Naive thymus-derived CD8-positive, alpha-beta T cell (primary cell): ENCODE measurements around the gene TBC1D22A. TPM values are rescaled to one million over a fixed set of nuclear protein-coding genes. Genes with fewer than 3 reads are reported as not detected.

Experiments used
- ATAC-seq, 2 donors: fragments of 150-1000 bp; cut with Tn5 transposase in 1 of 2; sonication (Bioruptor Pico), chemical (Tn5 transposase) in 1 of 2; 1 replicate in 1 of 2; 2 replicates in 1 of 2; pipeline ENCODE4 v1.10.0; 2021; ENCODE audit warnings: mild to moderate bottlenecking in 2 of 2, moderate library complexity in 2 of 2
- POLR2A ChIA-PET: fragments of 350-600 bp; sonication (Branson Sonifier 250); formaldehyde crosslinking; loops from one replicate; lab custom pipeline; 2021; ENCODE audit warnings: antibody characterized with exemption; lab: Charles Lee
- DNase-seq, 10 donors: peaks; one replicate each; pipeline versions ENCODE4 v3.0.0 to v3.0.0-alpha.2; 2020 to 2022
- H3K27ac Mint-ChIP-seq, 10 donors: one replicate each; pipeline ENCODE4 v1.8.0; 2020 to 2022; ENCODE audit warnings: mild to moderate bottlenecking in 10 of 10, mixed read lengths in 10 of 10, moderate library complexity in 4 of 10, inconsistent platforms in 1 of 10
- H3K27me3 Mint-ChIP-seq, 5 donors: one replicate each; pipeline ENCODE4 v1.8.0; 2021 to 2022; ENCODE audit warnings: mixed read lengths in 5 of 5
- H3K36me3 Mint-ChIP-seq, 3 donors: one replicate each; pipeline ENCODE4 v1.8.0; 2020 to 2022; ENCODE audit warnings: mixed read lengths in 3 of 3, mild to moderate bottlenecking in 2 of 3, inconsistent platforms in 1 of 3
- H3K4me1 Mint-ChIP-seq, 4 donors: one replicate each; pipeline ENCODE4 v1.8.0; 2021 to 2022; ENCODE audit warnings: mixed read lengths in 4 of 4
- H3K4me3 Mint-ChIP-seq, 10 donors: one replicate each; pipeline ENCODE4 v1.8.0; 2020 to 2022; ENCODE audit warnings: mild to moderate bottlenecking in 10 of 10, mixed read lengths in 10 of 10, moderate library complexity in 6 of 10, inconsistent platforms in 1 of 10
- H3K9me3 Mint-ChIP-seq, 9 donors: one replicate each; pipeline ENCODE4 v1.8.0; 2020 to 2022; ENCODE audit warnings: mixed read lengths in 9 of 9, mild to moderate bottlenecking in 3 of 9, inconsistent platforms in 1 of 9, moderate library complexity in 1 of 9
- polyA plus RNA-seq, 3 donors: library from polyadenylated mRNA; unstranded; fragments of 300-500 nt; fragmentation: Illumina TruSeq; gene quantifications; one replicate each; pipeline ENCODE4 v1.2.3, GENCODE V29; 2021
- total RNA-seq, 8 experiments: library from RNA in 2 of 8; stranded (reverse) in 2 of 8; gene quantifications; one replicate each; pipeline ENCODE4 v1.2.3 and lab custom pipeline; 2021 to 2026

TBC1D22A gene
- total and polyA plus RNA-seq, 5 experiments from 2014 or later, result 23.0 to 57.2 (median 24.6) TPM

DNA sequence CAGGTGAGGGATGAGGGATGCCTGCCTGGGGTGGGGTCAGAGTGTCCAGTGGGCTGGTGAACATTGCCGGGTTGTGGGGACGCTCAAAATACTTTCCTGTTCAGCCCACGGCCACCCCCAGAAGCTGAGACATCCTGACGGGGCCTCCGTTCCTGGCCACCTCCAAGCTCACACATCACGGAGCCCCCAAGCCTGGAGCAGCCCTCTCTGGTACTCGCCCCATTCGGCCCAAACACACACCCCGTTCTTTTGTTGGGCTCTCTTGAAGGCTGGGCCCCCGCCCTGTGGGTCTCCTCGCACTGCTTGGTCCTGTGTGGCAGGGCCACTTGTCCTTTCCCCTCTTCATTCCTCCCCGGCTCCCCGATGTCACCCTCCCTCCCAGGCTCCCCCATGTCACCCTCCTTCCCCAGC lies 442.6 kb downstream of the TBC1D22A start:
- peaks cover 0 to 16% (median 0%) of the 10 kb centered on the region in 5 donors for H3K27me3 Mint-ChIP-seq
- no peak overlapping the region for H3K4me3 Mint-ChIP-seq

DNA sequence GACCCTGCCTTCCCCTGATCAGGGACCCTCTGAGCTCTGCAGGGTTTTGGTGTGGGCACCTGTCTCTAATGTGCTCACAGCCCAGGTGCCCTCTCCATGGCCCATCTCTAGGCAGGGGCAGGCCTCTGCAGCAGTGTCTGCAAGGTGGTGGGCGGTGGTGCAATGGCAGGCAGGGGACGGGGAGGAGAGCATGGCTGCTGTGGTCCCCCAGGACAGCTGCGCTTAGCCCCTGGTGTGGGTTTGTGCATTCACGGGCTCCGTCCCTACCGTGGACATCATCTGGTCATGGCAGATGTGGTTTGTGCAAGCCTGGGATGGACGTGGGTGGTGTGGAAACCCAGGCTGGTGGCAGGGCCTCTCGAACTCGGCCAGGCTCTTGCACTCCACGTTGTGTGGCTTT lies 443.1 kb downstream of the TBC1D22A start:
- ATAC-seq, result no peak
- Mint-ChIP-seq H3K36me3 (no peaks in the 10 kb centered on the region), H3K27me3 (peaks cover 0 to 14% (median 0%) of the 10 kb centered on the region in 5 donors), H3K27ac (no peak overlapping the region), H3K9me3 (no peaks in the 10 kb centered on the region), H3K4me1 (no peaks in the 10 kb centered on the region), H3K4me3 (no peak overlapping the region)
- POLR2A ChIA-PET, result no interaction called here
- peak in 1 of 10 donors; percentile 14 for DNase-seq

More for the DNA sequence above, 442.6 kb downstream of the TBC1D22A start:
- ATAC-seq (no peak), DNase-seq (no peak)
- Mint-ChIP-seq H3K27ac (no peak overlapping the region), H3K9me3 (no peaks in the 10 kb centered on the region), H3K36me3 (no peaks in the 10 kb centered on the region), H3K4me1 (no peaks in the 10 kb centered on the region)
- POLR2A ChIA-PET, result no interaction called here

DNA sequence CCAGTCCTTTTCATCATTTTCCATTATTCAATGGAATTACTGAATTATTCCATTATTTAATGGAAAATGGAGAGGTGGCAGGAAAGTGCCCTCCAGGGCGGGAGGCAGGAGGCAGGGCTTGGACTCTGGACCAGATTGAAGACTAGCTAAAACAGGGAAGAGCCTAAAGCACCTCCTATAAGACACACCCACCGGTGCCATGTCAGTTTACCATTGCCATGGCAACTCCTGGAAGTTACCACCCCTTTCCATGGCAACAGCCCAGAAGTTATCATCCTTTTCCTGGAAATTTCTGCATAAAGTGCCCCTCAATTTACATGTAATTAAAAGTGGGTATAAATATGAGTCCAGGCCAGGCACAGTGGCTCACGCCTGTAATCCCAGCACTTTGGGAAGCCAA lies 443.7 kb downstream of the TBC1D22A start:
- DNase-seq, result no peak
- Mint-ChIP-seq H3K4me1 (no peaks in the 10 kb centered on the region), H3K27me3 (peaks cover 0 to 13% (median 0%) of the 10 kb centered on the region in 5 donors), H3K36me3 (no peaks in the 10 kb centered on the region), H3K9me3 (no peaks in the 10 kb centered on the region), H3K27ac (peak overlapping the region in 1 of 10 donors; percentile 48), H3K4me3 (no peak overlapping the region)
- POLR2A ChIA-PET, result no interaction called here
- ATAC-seq, result no peak

DNA sequence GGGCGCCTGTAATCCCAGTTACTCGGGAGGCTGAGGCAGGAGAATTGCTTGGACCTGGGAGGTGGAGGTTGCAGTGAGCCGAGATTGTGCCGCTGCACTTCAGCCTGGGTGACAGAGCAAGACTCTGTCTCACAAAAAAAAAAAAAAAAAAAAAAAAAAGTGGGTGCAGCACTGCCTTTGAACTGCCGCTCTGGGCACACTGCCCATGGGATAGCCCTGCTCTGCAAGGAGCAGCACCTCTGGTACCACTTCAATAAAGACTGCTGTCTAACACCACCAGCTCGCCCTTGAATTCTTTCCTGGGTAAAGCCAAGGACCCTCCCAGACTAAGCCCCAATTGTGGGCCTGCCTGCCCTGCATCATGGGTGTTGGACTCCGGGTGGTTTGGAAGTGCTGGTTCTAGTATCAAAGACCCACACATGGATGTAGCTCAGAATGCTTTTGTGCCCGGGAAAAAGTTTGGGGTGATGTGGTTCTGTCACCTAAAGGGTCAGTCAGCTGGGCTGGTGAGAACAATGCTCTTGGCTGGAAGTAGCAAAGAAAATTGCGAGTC lies 444.3 kb downstream of the TBC1D22A start:
- peaks cover 0 to 13% (median 0%) of the 10 kb centered on the region in 5 donors for H3K27me3 Mint-ChIP-seq
- no peak overlapping the region for H3K4me3 Mint-ChIP-seq
- H3K36me3 Mint-ChIP-seq, result no peaks in the 10 kb centered on the region
- no peak for ATAC-seq
- DNase-seq, result no peak
- H3K9me3 Mint-ChIP-seq, result no peaks in the 10 kb centered on the region
- H3K4me1 Mint-ChIP-seq, result no peaks in the 10 kb centered on the region
- H3K27ac Mint-ChIP-seq, result no peak overlapping the region
- POLR2A ChIA-PET, result no interaction called here

DNA sequence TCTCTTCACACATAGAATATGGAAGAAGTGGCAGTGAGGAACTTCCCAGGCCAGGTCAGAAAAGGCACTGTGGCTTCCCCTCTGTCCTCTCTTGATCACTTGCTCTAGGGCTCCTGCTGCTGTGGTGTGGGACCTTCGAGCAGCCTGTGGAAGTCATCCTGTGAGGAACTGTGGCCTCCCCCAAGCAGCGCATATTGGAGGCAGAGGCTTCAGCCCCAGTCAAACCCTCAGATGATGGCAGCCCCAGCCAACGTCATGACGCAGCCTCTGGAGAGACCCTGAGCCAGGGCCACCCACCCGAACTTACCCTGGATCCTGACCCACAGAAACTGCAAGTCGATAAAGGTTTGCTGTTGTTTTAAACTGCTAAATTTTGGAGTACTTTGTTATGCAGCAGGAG lies 444.9 kb downstream of the TBC1D22A start:
- ATAC-seq (no peak), DNase-seq (peak in 1 of 10 donors; percentile 11)
- no peaks in the 10 kb centered on the region for H3K4me1 Mint-ChIP-seq
- peaks cover 0 to 13% (median 0%) of the 10 kb centered on the region in 5 donors for H3K27me3 Mint-ChIP-seq
- POLR2A ChIA-PET, result no interaction called here
- H3K9me3 Mint-ChIP-seq, result no peaks in the 10 kb centered on the region
- no peaks in the 10 kb centered on the region for H3K36me3 Mint-ChIP-seq
- H3K4me3 Mint-ChIP-seq, result no peak overlapping the region
- no peak overlapping the region for H3K27ac Mint-ChIP-seq

DNA sequence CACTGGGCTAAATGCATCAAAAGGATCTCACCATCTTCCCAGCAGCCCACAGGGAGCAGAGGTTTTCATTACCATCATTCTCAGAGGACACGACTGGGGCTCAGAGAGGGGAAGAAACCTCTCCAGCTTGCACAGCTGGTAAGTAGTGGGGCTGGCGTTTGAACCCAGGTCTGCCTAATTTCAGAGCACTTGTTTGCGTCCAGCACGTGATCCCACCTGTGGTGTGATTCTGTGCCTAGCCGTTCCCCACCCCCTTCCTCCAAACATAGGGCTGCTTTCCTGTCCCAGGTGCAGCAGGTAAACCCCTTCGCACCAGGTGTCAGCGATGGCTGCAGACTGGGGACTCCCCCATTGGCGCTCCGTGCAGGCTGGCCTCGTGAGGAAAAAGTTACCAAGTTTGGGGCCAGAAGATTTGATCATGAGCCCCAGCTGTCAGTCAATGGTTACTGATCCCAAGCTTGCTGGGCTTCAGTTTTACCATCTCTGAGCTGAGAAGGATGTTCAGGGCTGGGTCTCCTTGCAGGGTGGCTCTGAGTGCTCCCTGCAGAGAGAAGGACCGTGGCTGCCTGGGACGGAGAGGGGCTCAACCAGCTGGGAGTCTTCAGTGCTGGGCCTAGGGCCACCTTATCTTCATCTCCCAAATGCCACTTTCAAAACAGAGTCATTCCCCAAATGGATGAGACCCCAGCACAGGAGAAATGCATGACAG lies 445.6 kb downstream of the TBC1D22A start:
- no peak for ATAC-seq
- no peaks in the 10 kb centered on the region for H3K4me1 Mint-ChIP-seq
- H3K36me3 Mint-ChIP-seq, result no peaks in the 10 kb centered on the region
- H3K9me3 Mint-ChIP-seq, result no peaks in the 10 kb centered on the region
- no peak overlapping the region for H3K4me3 Mint-ChIP-seq
- DNase-seq, result no peak
- no peak overlapping the region for H3K27ac Mint-ChIP-seq
- peaks cover 0 to 13% (median 0%) of the 10 kb centered on the region in 5 donors for H3K27me3 Mint-ChIP-seq
- POLR2A ChIA-PET, result no interaction called here

DNA sequence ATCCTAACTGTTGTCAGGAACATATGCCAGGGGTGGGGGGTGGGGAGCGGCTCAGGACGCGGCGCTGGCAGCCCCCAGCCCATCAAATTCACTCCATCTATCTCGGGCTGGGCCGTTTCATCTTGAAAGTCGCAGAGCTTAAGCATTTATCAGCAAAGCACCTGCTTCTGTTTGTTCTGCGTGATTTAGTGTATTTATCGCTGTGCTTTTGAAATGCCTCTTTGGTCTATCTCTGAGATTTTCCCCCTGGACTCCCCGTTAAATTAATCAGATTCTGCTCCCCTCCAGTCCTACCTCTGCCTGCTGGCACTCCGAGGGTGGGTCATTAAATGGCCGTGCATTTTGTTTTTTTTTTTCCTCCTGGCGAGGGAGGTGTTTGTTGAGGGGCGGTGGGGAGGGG lies 446.2 kb downstream of the TBC1D22A start:
- peaks cover 0 to 13% (median 0%) of the 10 kb centered on the region in 5 donors for H3K27me3 Mint-ChIP-seq
- H3K27ac Mint-ChIP-seq, result no peak overlapping the region
- no peak for ATAC-seq
- DNase-seq, result no peak
- H3K9me3 Mint-ChIP-seq, result no peaks in the 10 kb centered on the region
- POLR2A ChIA-PET, result no interaction called here
- H3K4me1 Mint-ChIP-seq, result peaks cover 0 to 6% (median 3%) of the 10 kb centered on the region in 4 donors
- no peaks in the 10 kb centered on the region for H3K36me3 Mint-ChIP-seq
- H3K4me3 Mint-ChIP-seq, result no peak overlapping the region

DNA sequence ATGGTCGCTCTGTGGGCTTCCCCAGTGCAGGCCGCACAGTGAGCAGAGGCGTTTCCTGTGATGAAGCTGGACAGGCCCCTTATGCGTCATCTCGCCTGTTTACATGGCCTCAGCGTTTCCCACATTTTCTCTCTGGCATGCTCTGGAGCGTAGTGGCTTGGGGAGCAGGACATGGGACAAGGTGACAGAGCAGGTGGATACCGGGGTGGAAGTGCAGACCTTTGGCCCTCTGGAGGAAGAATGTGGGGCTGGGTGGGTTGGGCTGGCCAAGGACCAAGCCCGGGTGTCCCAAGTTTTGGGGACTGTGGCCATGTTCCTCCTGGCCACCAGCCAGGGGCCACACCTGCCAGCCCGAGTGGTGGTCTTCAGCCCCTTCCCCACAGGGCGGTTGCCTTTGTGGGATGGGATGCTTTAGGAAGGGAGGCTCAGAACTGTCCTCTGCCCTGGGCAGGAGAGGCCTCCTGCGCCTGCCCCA lies 446.6 kb downstream of the TBC1D22A start:
- Mint-ChIP-seq H3K27ac (no peak overlapping the region), H3K4me3 (no peak overlapping the region), H3K9me3 (no peaks in the 10 kb centered on the region), H3K27me3 (peaks cover 0 to 11% (median 0%) of the 10 kb centered on the region in 5 donors), H3K36me3 (no peaks in the 10 kb centered on the region), H3K4me1 (peaks cover 0 to 7% (median 4%) of the 10 kb centered on the region in 4 donors)
- ATAC-seq, result no peak
- POLR2A ChIA-PET, result no interaction called here
- peak in 1 of 10 donors; percentile 15 for DNase-seq

DNA sequence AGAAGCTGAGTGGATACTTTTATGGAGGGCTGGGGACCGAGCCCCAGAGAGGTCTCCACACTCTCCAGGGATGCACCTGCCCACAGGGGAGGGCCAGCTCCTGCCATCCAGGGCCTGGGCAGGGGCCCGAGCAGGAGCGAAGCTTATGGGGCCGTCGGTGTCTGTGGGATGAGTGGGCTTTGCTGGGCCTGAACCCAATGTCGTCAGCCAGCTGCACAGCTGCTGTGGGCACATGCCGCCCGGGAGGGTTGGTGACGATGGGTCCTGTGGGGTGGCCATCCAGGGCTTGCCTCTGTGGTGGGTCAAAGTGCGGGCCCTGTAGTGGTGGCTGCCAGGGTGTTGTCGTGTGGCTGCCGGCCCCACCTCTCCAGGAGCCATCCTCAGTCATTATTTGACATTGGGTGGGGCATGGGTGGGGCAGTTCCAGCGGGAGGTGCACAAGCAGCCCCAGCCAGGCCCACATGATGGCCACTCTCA lies 447.1 kb downstream of the TBC1D22A start:
- no peaks in the 10 kb centered on the region for H3K36me3 Mint-ChIP-seq
- H3K27me3 Mint-ChIP-seq, result peaks cover 0 to 6% (median 0%) of the 10 kb centered on the region in 5 donors
- H3K9me3 Mint-ChIP-seq, result no peaks in the 10 kb centered on the region
- no peak for ATAC-seq
- POLR2A ChIA-PET, result no interaction called here
- peak in 1 of 10 donors; percentile 14 for DNase-seq
- H3K4me3 Mint-ChIP-seq, result no peak overlapping the region
- H3K27ac Mint-ChIP-seq, result no peak overlapping the region
- peaks cover 0 to 7% (median 4%) of the 10 kb centered on the region in 4 donors for H3K4me1 Mint-ChIP-seq

DNA sequence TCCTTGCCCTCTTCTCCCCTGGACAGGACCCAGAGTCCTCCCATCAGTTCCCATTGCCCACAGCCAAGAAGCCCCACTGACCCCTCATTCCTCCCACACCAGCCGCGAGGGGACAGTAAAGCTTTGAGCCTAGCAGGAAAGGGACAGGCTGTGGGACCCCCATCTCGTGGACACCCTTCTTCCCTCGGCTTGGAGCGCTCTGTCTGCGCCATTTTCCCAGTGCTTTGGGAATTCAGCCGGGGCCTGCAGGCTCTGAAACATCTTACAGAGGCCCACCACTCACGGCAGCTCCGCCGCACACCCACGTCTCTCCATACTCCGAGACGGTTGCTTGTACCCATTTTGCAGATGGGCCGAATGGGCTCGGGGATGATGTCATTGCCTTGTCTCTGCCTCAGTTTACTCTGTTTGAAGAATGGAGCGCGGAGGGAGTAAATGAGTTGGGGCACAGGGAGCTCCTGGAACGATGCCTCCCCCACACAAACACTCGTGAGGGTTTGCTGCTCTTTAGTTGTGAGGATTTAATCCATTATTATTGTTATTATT lies 447.7 kb downstream of the TBC1D22A start:
- no peak for ATAC-seq
- Mint-ChIP-seq H3K4me1 (peaks cover 0 to 7% (median 4%) of the 10 kb centered on the region in 4 donors), H3K4me3 (no peak overlapping the region)

DNA sequence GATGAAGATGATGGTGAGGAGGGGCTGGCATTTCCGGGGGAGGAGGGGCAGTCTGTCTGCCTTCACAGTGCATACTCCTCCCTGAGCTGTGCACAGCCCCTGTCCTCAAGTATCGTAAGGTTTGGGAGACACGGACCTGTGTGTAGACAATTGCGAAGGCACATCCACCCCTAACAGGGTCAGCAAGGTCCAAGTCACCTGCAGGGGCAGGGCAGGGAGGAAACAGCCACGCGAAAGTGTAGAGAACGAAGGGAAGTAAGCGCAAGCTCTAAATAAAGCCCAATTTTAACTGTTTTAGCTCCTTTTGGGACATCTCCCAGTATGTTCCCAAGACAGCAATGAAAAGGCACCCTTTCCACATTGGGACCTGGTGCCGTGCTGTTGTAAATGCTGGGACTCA lies 448.2 kb downstream of the TBC1D22A start:
- Mint-ChIP-seq H3K4me1 (peaks cover 0 to 7% (median 4%) of the 10 kb centered on the region in 4 donors), H3K9me3 (no peaks in the 10 kb centered on the region), H3K4me3 (no peak overlapping the region), H3K27me3 (no peaks in the 10 kb centered on the region), H3K36me3 (no peaks in the 10 kb centered on the region), H3K27ac (peak overlapping the region in 1 of 10 donors; percentile 72)
- no peak for ATAC-seq
- peak in 3 of 10 donors; percentile 15 to 34 (median 21) for DNase-seq
- POLR2A ChIA-PET, result no interaction called here

More for the DNA sequence above, 447.7 kb downstream of the TBC1D22A start:
- Mint-ChIP-seq H3K27me3 (no peaks in the 10 kb centered on the region), H3K36me3 (no peaks in the 10 kb centered on the region), H3K27ac (peak overlapping the region in 1 of 10 donors; percentile 72), H3K9me3 (no peaks in the 10 kb centered on the region)
- POLR2A ChIA-PET, result no interaction called here
- DNase-seq, result peak in 1 of 10 donors; percentile 14

DNA sequence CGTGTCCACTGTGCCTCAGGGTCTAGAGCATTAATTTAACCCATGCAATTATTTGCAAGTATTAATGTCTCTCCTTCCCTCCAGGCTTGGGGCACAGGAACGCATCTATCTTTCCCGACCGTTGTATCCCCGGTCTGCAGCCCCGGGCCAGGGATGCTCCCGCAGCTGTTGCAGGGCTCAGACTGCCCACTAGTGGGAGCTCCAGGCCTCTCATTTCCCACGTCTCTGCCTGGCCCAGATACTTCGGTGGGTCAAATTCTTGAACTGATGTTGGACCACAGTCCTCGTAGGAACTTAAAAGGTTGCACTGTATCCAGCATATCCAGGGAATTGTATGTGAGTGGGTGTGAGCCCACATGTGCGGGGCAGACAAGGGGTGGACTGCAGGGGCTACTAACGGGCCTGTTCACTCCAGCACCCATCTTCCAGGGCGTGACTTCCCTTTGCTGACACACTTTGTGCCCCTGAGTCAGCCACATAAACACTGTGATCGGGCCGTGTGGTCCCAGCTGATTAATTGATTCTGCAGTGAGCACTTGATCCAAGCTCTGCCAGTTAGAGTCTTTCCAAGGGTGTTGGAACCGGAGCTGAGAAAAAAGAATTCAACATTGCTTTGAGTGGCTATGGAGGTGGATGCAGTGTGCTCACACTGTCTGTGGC lies 451.3 kb downstream of the TBC1D22A start:
- Mint-ChIP-seq H3K9me3 (no peaks in the 10 kb centered on the region), H3K27me3 (peaks cover 0 to 2% (median 0%) of the 10 kb centered on the region in 5 donors), H3K4me1 (peaks cover 0 to 7% (median 4%) of the 10 kb centered on the region in 4 donors), H3K36me3 (no peaks in the 10 kb centered on the region), H3K27ac (peak overlapping the region in 4 of 10 donors; percentile 37 to 80 (median 54)), H3K4me3 (no peak overlapping the region)
- POLR2A ChIA-PET, result no interaction called here
- ATAC-seq, result peak; percentile 50 to 76
- DNase-seq, result peak in 7 of 10 donors; percentile 22 to 58 (median 35)
